K562 (cell line): Measurements from ENCODE around the gene STT3B. TPM values are rescaled to one million over a fixed set of nuclear protein-coding genes. Genes with fewer than 3 reads are reported as not detected.

Experiments
- BHLHE40 ChIP-seq: IDR thresholded peaks from 2 replicates; pipeline ENCODE4 v1.6.1; 2011; ENCODE audit warnings: low read length, improper control_type of control experiment
- CBX8 ChIP-seq: fragments of 200-600 bp; sonication (generic); IDR thresholded peaks from 2 replicates; pipeline ENCODE4 v1.6.1; 2012; ENCODE audit warnings: borderline replicate concordance, mixed run types, low read depth, mild to moderate bottlenecking, moderate library complexity, mixed read lengths, low read length, control low read depth, inconsistent platforms; ENCODE audit not compliant: poor library complexity, severe bottlenecking; ENCODE audit errors: extremely low read depth
- CTBP1 ChIP-seq: fragments of 450-650 bp; IDR thresholded peaks from 2 replicates; pipeline ENCODE4 v1.6.1; 2016; ENCODE audit warnings: borderline replicate concordance
- DEAF1 ChIP-seq: fragments of 450-650 bp; formaldehyde crosslinking; IDR thresholded peaks from 2 replicates; pipeline ENCODE4 v1.4.0; 2020; ENCODE audit warnings: mild to moderate bottlenecking, moderate library complexity
- E2F8 ChIP-seq: fragments of 450-650 bp; IDR thresholded peaks from 2 replicates; pipeline ENCODE4 v1.7.1; 2018; ENCODE audit warnings: mild to moderate bottlenecking, low read depth; ENCODE audit not compliant: partially characterized antibody
- FIP1L1 ChIP-seq: fragments of 200-400 bp; formaldehyde crosslinking; IDR thresholded peaks from 2 replicates; pipeline ENCODE4 v1.6.1; 2018; ENCODE audit warnings: mild to moderate bottlenecking, low read depth, low read length; ENCODE audit not compliant: poor library complexity, severe bottlenecking
- FOXA3 ChIP-seq, 2 experiments: fragments of 450-650 bp in 1 of 2; sonication (generic) in 1 of 2; formaldehyde crosslinking; IDR thresholded peaks in 1 of 2; conservative IDR thresholded peaks in 1 of 2; 2 replicates each; pipeline versions ENCODE4 v1.4.0 to v1.8.0; 2020 to 2022; ENCODE audit warnings: mild to moderate bottlenecking in 2 of 2, missing genetic modification reagents in 1 of 2
- FOXJ2 ChIP-seq: fragments of 200-800 bp; sonication (Bioruptor generic); IDR thresholded peaks from 2 replicates; pipeline ENCODE4 v1.6.1; 2016; ENCODE audit warnings: missing genetic modification characterization, missing compliant biosample characterization
- HDAC2 ChIP-seq: fragments of 450-650 bp; IDR thresholded peaks from 2 replicates; pipeline ENCODE4 v1.6.1; 2016; ENCODE audit warnings: mild to moderate bottlenecking
- HDGF ChIP-seq: fragments of 450-650 bp; IDR thresholded peaks from 2 replicates; pipeline ENCODE4 v1.6.1; 2016
- KLF1 ChIP-seq: fragments of 450-650 bp; IDR thresholded peaks from 2 replicates; pipeline ENCODE4 v1.6.1; 2016; ENCODE audit warnings: missing genetic modification characterization, missing compliant biosample characterization
- MCM7 ChIP-seq, 2 experiments: fragments of 450-650 bp; IDR thresholded peaks; 2 replicates each; pipeline ENCODE4 v1.6.1; 2016 to 2018
- PPARD ChIP-seq: fragments of 250-450 bp; sonication (Bioruptor Pico); IDR thresholded peaks from 2 replicates; pipeline ENCODE4 v1.8.0; 2022; ENCODE audit warnings: inconsistent platforms, mild to moderate bottlenecking, moderate library complexity
- RFX7 ChIP-seq: fragments of 250-450 bp; sonication (Bioruptor Pico); IDR thresholded peaks from 2 replicates; pipeline ENCODE4 v1.5.1; 2021; ENCODE audit warnings: mild to moderate bottlenecking
- TAF9B ChIP-seq: fragments of 450-650 bp; IDR thresholded peaks from 2 replicates; pipeline ENCODE4 v1.6.1; 2018; ENCODE audit warnings: mild to moderate bottlenecking; ENCODE audit not compliant: partially characterized antibody
- ZBTB12 ChIP-seq: fragments of 250-450 bp; sonication (Bioruptor Pico); IDR thresholded peaks from 2 replicates; pipeline ENCODE4 v1.4.0; 2020
- ZNF398 ChIP-seq: fragments of 250-450 bp; sonication (Bioruptor Pico); IDR thresholded peaks from 2 replicates; pipeline ENCODE4 v1.8.0; 2021; ENCODE audit warnings: moderate library complexity, mild to moderate bottlenecking, inconsistent platforms
- ZNF449 ChIP-seq: fragments of 250-450 bp; sonication (Bioruptor Pico); IDR thresholded peaks from 2 replicates; pipeline ENCODE4 v1.8.0; 2022; ENCODE audit warnings: moderate library complexity, mild to moderate bottlenecking, inconsistent platforms
- ZNF57 ChIP-seq: fragments of 450-650 bp; formaldehyde crosslinking; IDR thresholded peaks from 2 replicates; pipeline ENCODE4 v1.4.0; 2020; ENCODE audit warnings: mild to moderate bottlenecking, moderate library complexity
- polyA plus RNA-seq, 8 experiments: library from polyadenylated mRNA; depleted of rRNA in 4 of 8; stranded (reverse) in 5 of 8; unstranded in 3 of 8; fragments of >200 nt; fragmentation: Nextera tagmentation in 2 of 8; fragmentation: Illumina TruSeq in 1 of 8; extraction: Ambion mirVana in 2 of 8; extraction: Trizol in 1 of 8; gene quantifications; 2 replicates each; pipeline versions ENCODE4 v1.2.1 to v1.2.3, GENCODE V29; 2011 to 2014; ENCODE audit warnings: inconsistent platforms in 1 of 8, missing spikeins in 1 of 8
- total RNA-seq, 7 experiments: library from RNA; depleted of rRNA in 6 of 7; stranded (reverse); fragments of >200 nt in 6 of 7; fragmentation: Illumina TruSeq in 2 of 7; extraction: Trizol in 2 of 7; gene quantifications; 2 replicates each; pipeline versions ENCODE4 v1.2.1 to v1.2.3, GENCODE V29; 2011 to 2021; ENCODE audit warnings: low replicate concordance in 1 of 7

STT3B gene
- total and polyA plus RNA-seq, 9 of the 15 experiments (the other 6 are each of a cell fraction or from before 2014, with no cell fraction given), result 22.4 to 147 (median 100) TPM

GRCh38 chr3:31531992-31532586, 636 bp upstream of the STT3B start (continued):
- TF ChIP-seq DEAF1 (CRISPR knock-in tag) (peak; percentile 55), MCM7 (IDR thresholded peaks at IDR 0.05) (no peak), FIP1L1 (peak; percentile 80), CTBP1 (peak; percentile 76; the same call in 1 of the 2 replicates), E2F8 (peak; percentile 64), BHLHE40 (peak; percentile 81), FOXA3 (CRISPR knock-in tag; conservative IDR thresholded peaks at IDR 0.05 in 1 of 2, IDR thresholded peaks at IDR 0.05 in 1 of 2) (0 out of 4 replicates have a peak, but pooled peaks of 1 of the 2 experiments have one; percentile 56), HDAC2 (peak; percentile 53; the same call in 1 of the 2 replicates), FOXJ2 (peak; percentile 89; the same call in 1 of the 2 replicates), PPARD (CRISPR knock-in tag) (no peak), RFX7 (CRISPR knock-in tag) (no peak), HDGF (no peak), ZNF449 (no peak; the same call in 1 of the 2 replicates), TAF9B (peak; percentile 92), ZNF398 (CRISPR knock-in tag) (no peak), ZBTB12 (CRISPR knock-in tag) (peak; percentile 64), KLF1 (tag) (peak; percentile 58; the same call in 1 of the 2 replicates), ZNF57 (CRISPR knock-in tag) (peak; percentile 81; the same call in 1 of the 2 replicates), CBX8 (no peak)
